K562 (cell line): ENCODE data around the gene TPPP. TPM values are rescaled to one million over a fixed set of nuclear protein-coding genes. Genes with fewer than 3 reads are reported as not detected.

Experiments
- CHAMP1 ChIP-seq: fragments of 450-650 bp; IDR thresholded peaks from 2 replicates; pipeline ENCODE4 v1.6.1; 2016; ENCODE audit warnings: mild to moderate bottlenecking
- ERF ChIP-seq: fragments of 450-650 bp; formaldehyde crosslinking; IDR thresholded peaks from 2 replicates; pipeline ENCODE4 v1.4.0; 2020; ENCODE audit warnings: mild to moderate bottlenecking, mixed read lengths
- NR0B1 ChIP-seq: fragments of 450-650 bp; IDR thresholded peaks from one replicate; pipeline ENCODE4 v1.6.1; 2018; ENCODE audit warnings: mild to moderate bottlenecking, moderate library complexity; ENCODE audit not compliant: partially characterized antibody
- NR2C2 ChIP-seq, 2 experiments: fragments of 200-800 bp in 1 of 2; sonication (Bioruptor generic) in 1 of 2; sonication (generic) in 1 of 2; formaldehyde crosslinking in 1 of 2; IDR thresholded peaks; 2 replicates each; pipeline versions ENCODE4 v1.6.1 to v1.8.0; 2016 to 2022; ENCODE audit warnings: mild to moderate bottlenecking in 1 of 2, missing compliant biosample characterization in 1 of 2, missing genetic modification characterization in 1 of 2, missing genetic modification reagents in 1 of 2
- SIN3B ChIP-seq: fragments of 450-650 bp; IDR thresholded peaks from 2 replicates; pipeline ENCODE4 v1.6.1; 2017; ENCODE audit warnings: low read depth, mild to moderate bottlenecking, moderate library complexity
- polyA plus RNA-seq, 8 experiments: library from polyadenylated mRNA; depleted of rRNA in 4 of 8; stranded (reverse) in 5 of 8; unstranded in 3 of 8; fragments of >200 nt; fragmentation: Nextera tagmentation in 2 of 8; fragmentation: Illumina TruSeq in 1 of 8; extraction: Ambion mirVana in 2 of 8; extraction: Trizol in 1 of 8; gene quantifications; 2 replicates each; pipeline versions ENCODE4 v1.2.1 to v1.2.3, GENCODE V29; 2011 to 2014; ENCODE audit warnings: inconsistent platforms in 1 of 8, missing spikeins in 1 of 8
- total RNA-seq, 7 experiments: library from RNA; depleted of rRNA in 6 of 7; stranded (reverse); fragments of >200 nt in 6 of 7; fragmentation: Illumina TruSeq in 2 of 7; extraction: Trizol in 2 of 7; gene quantifications; 2 replicates each; pipeline versions ENCODE4 v1.2.1 to v1.2.3, GENCODE V29; 2011 to 2021; ENCODE audit warnings: low replicate concordance in 1 of 7
- TF ChIP-seq, protein P1 (sequence below): sonication (generic); formaldehyde crosslinking; IDR thresholded peaks from 2 replicates; pipeline ENCODE4 v1.8.0; 2022; ENCODE audit warnings: missing genetic modification reagents, mild to moderate bottlenecking, borderline replicate concordance
- TF ChIP-seq, protein P2 (sequence below): IDR thresholded peaks from 2 replicates; pipeline ENCODE4 v1.6.1; 2014; ENCODE audit warnings: antibody characterized with exemption

The TPPP gene
- total and polyA plus RNA-seq, 9 of the 15 experiments (the other 6 are each of a cell fraction or from before 2014, with no cell fraction given): 0.01 to 0.07 (median 0.03) TPM; not detected in 6

- TF ChIP-seq, protein P1, sequence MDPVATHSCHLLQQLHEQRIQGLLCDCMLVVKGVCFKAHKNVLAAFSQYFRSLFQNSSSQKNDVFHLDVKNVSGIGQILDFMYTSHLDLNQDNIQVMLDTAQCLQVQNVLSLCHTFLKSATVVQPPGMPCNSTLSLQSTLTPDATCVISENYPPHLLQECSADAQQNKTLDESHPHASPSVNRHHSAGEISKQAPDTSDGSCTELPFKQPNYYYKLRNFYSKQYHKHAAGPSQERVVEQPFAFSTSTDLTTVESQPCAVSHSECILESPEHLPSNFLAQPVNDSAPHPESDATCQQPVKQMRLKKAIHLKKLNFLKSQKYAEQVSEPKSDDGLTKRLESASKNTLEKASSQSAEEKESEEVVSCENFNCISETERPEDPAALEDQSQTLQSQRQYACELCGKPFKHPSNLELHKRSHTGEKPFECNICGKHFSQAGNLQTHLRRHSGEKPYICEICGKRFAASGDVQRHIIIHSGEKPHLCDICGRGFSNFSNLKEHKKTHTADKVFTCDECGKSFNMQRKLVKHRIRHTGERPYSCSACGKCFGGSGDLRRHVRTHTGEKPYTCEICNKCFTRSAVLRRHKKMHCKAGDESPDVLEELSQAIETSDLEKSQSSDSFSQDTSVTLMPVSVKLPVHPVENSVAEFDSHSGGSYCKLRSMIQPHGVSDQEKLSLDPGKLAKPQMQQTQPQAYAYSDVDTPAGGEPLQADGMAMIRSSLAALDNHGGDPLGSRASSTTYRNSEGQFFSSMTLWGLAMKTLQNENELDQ (CRISPR knock-in tag): no peak
- TF ChIP-seq, protein P2, sequence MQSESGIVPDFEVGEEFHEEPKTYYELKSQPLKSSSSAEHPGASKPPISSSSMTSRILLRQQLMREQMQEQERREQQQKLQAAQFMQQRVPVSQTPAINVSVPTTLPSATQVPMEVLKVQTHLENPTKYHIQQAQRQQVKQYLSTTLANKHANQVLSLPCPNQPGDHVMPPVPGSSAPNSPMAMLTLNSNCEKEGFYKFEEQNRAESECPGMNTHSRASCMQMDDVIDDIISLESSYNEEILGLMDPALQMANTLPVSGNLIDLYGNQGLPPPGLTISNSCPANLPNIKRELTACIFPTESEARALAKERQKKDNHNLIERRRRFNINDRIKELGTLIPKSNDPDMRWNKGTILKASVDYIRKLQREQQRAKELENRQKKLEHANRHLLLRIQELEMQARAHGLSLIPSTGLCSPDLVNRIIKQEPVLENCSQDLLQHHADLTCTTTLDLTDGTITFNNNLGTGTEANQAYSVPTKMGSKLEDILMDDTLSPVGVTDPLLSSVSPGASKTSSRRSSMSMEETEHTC: no peak
- TF ChIP-seq SIN3B: no peak
- no peak for TF ChIP-seq ERF (CRISPR knock-in tag)
- no peak for TF ChIP-seq NR2C2 (CRISPR knock-in tag; IDR thresholded peaks at IDR 0.05)
- TF ChIP-seq NR2C2 (tag; IDR thresholded peaks at IDR 0.05): no peak
- no peak for TF ChIP-seq CHAMP1
- no peak for TF ChIP-seq NR0B1
- TF ChIP-seq, all 486 proteins: peak for 0
Observed at GRCh38 chr5:636951-637350, 56.2 kb downstream of the TPPP start (continued).
